H1 (cell line): ENCODE results near the gene POLR3GL. TPM values are rescaled to one million over a fixed set of nuclear protein-coding genes. Genes with fewer than 3 reads are reported as not detected.

Experiments
- CTCF ChIA-PET: fragments of 300-600 bp; sonication (Branson Sonifier 250); formaldehyde crosslinking; loops from one replicate; lab custom pipeline; 2021; ENCODE audit not compliant: partially characterized antibody; lab: Charles Lee
- POLR2A ChIA-PET: fragments of 300-600 bp; sonication (Branson Sonifier 250); formaldehyde crosslinking; loops from one replicate; lab custom pipeline; 2021; ENCODE audit warnings: inconsistent platforms; ENCODE audit not compliant: partially characterized antibody; lab: Charles Lee
- DNase-seq, 2 experiments: peaks; one replicate each; pipeline versions ENCODE4 v3.0.0 to v3.0.0-alpha.2; 2010 to 2022; ENCODE audit warnings: low spot score in 2 of 2, low read depth in 1 of 2, mixed read lengths in 1 of 2
- FAIRE-seq: peaks from 2 replicates; lab custom pipeline; 2011; peaks lifted over from hg19 to GRCh38; lab: Jason Lieb, UNC
- H2AFZ ChIP-seq: 2 replicates; pipeline ENCODE4 v1.8.1; 2012; ENCODE audit warnings: low read length, inconsistent platforms
- H2AK5ac ChIP-seq: 2 replicates; pipeline ENCODE4 v1.6.1; 2013; ENCODE audit warnings: low read depth, low read length
- H2BK120ac ChIP-seq: replicated peaks from 2 replicates; pipeline ENCODE3; 2013; ENCODE audit warnings: low read depth, low read length, inconsistent platforms
- H2BK12ac ChIP-seq: 2 replicates; pipeline ENCODE4 v1.6.1; 2013; ENCODE audit warnings: low read depth, low read length
- H2BK15ac ChIP-seq: 2 replicates; pipeline ENCODE4 v1.6.1; 2013; ENCODE audit warnings: low read length
- H2BK20ac ChIP-seq: 2 replicates; pipeline ENCODE4 v1.6.1; 2013; ENCODE audit warnings: low read length
- H2BK5ac ChIP-seq: 2 replicates; pipeline ENCODE4 v1.6.1; 2013; ENCODE audit warnings: low read depth, low read length
- H3K14ac ChIP-seq: 2 replicates; pipeline ENCODE4 v1.6.1; 2013; ENCODE audit warnings: inconsistent platforms; ENCODE audit not compliant: insufficient read length
- H3K18ac ChIP-seq: 2 replicates; pipeline ENCODE4 v1.6.1; 2013; ENCODE audit warnings: low read length; ENCODE audit errors: extremely low read depth
- H3K23ac ChIP-seq: 2 replicates; pipeline ENCODE4 v1.6.1; 2013; ENCODE audit warnings: inconsistent platforms; ENCODE audit not compliant: insufficient read length
- H3K23me2 ChIP-seq: 2 replicates; pipeline ENCODE4 v1.6.1; 2013; ENCODE audit warnings: low read depth, low read length
- H3K27ac ChIP-seq: 2 replicates; pipeline ENCODE4 v1.6.1; 2011; ENCODE audit warnings: low read depth, low read length, inconsistent platforms
- H3K27me3 ChIP-seq, 4 experiments: replicated peaks in 1 of 4; 1 replicate in 1 of 4; 2 replicates in 3 of 4; pipeline versions ENCODE4 v1.6.1 to v1.8.1; 2011 to 2013; ENCODE audit warnings: low read length in 3 of 4, mild to moderate bottlenecking in 3 of 4, inconsistent platforms in 2 of 4, mixed read lengths in 2 of 4, moderate library complexity in 1 of 4; ENCODE audit not compliant: control insufficient read depth in 3 of 4, insufficient read depth in 3 of 4; ENCODE audit errors: extremely low read depth in 1 of 4
- H3K36me3 ChIP-seq, 4 experiments: 2 replicates each; pipeline versions ENCODE4 v1.6.1 to v1.8.1; 2011 to 2013; ENCODE audit warnings: mild to moderate bottlenecking in 4 of 4, low read length in 3 of 4, moderate library complexity in 2 of 4, control low read depth in 1 of 4, inconsistent platforms in 1 of 4; ENCODE audit not compliant: insufficient read depth in 4 of 4, control insufficient read depth in 2 of 4
- H3K4ac ChIP-seq: replicated peaks from 2 replicates; pipeline ENCODE3; 2013; ENCODE audit warnings: low read length, low read depth, mixed read lengths, inconsistent platforms; ENCODE audit not compliant: insufficient read length
- H3K4me1 ChIP-seq, 4 experiments: replicated peaks in 1 of 4; 1 replicate in 1 of 4; 2 replicates in 3 of 4; pipeline versions ENCODE4 v1.6.1 to v1.8.1; 2011 to 2013; ENCODE audit warnings: low read length in 3 of 4, inconsistent platforms in 2 of 4, mixed read lengths in 1 of 4; ENCODE audit not compliant: insufficient read depth in 4 of 4, control insufficient read depth in 3 of 4
- H3K4me2 ChIP-seq, 2 experiments: 2 replicates each; pipeline versions ENCODE4 v1.6.1 to v1.8.1; 2011 to 2013; ENCODE audit warnings: low read depth in 2 of 2, low read length in 2 of 2, control low read depth in 1 of 2, inconsistent platforms in 1 of 2, mild to moderate bottlenecking in 1 of 2; ENCODE audit not compliant: insufficient read depth in 1 of 2
- H3K4me3 ChIP-seq, 4 experiments: fragments of 200-600, 300-600 bp in 1 of 4; sonication (generic), shearing (Covaris generic), sonication (Bioruptor Twin) in 1 of 4; 2 replicates each; pipeline versions ENCODE4 v1.5.1 to v1.8.1; 2011 to 2016; ENCODE audit warnings: low read length in 4 of 4, low read depth in 3 of 4, control low read depth in 2 of 4, inconsistent platforms in 2 of 4, mild to moderate bottlenecking in 2 of 4, mixed read lengths in 1 of 4, moderate library complexity in 1 of 4; ENCODE audit not compliant: insufficient read depth in 2 of 4; ENCODE audit errors: extremely low read depth in 1 of 4
- H3K56ac ChIP-seq: replicated peaks from 2 replicates; pipeline ENCODE3; 2013; ENCODE audit warnings: low read depth, mild to moderate bottlenecking, mixed read lengths, low read length, inconsistent platforms; ENCODE audit not compliant: insufficient read length
- H3K79me1 ChIP-seq: 2 replicates; pipeline ENCODE4 v1.6.1; 2013; ENCODE audit warnings: low read depth, low read length, control low read depth
- H3K79me2 ChIP-seq, 2 experiments: 2 replicates each; pipeline versions ENCODE4 v1.6.1 to v1.8.1; 2012 to 2013; ENCODE audit warnings: low read length in 2 of 2, mild to moderate bottlenecking in 2 of 2, inconsistent platforms in 1 of 2; ENCODE audit not compliant: insufficient read depth in 2 of 2, control insufficient read depth in 1 of 2
- H3K9ac ChIP-seq, 4 experiments: replicated peaks in 1 of 4; 1 replicate in 1 of 4; 2 replicates in 3 of 4; pipeline versions ENCODE4 v1.6.1 to v1.8.1; 2011 to 2013; ENCODE audit warnings: low read depth in 3 of 4, low read length in 3 of 4, control low read depth in 2 of 4, mild to moderate bottlenecking in 2 of 4, moderate library complexity in 2 of 4, inconsistent platforms in 1 of 4; ENCODE audit errors: extremely low read depth in 1 of 4
- H3K9me3 ChIP-seq, 2 experiments: 2 replicates each; pipeline versions ENCODE4 v1.6.1 to v1.8.1; 2012 to 2013; ENCODE audit warnings: mild to moderate bottlenecking in 2 of 2, moderate library complexity in 2 of 2, control low read depth in 1 of 2, inconsistent platforms in 1 of 2, low read depth in 1 of 2, low read length in 1 of 2, mixed read lengths in 1 of 2; ENCODE audit not compliant: insufficient read depth in 2 of 2
- H4K20me1 ChIP-seq, 2 experiments: replicated peaks in 1 of 2; 2 replicates each; pipeline versions ENCODE3 to v1.8.1; 2011 to 2013; ENCODE audit warnings: inconsistent platforms in 2 of 2, low read length in 2 of 2, mild to moderate bottlenecking in 1 of 2; ENCODE audit not compliant: insufficient read depth in 2 of 2, control insufficient read depth in 1 of 2
- H4K5ac ChIP-seq: 2 replicates; pipeline ENCODE4 v1.6.1; 2013; ENCODE audit warnings: low read length, low read depth, mixed read lengths, inconsistent platforms; ENCODE audit not compliant: insufficient read length
- H4K8ac ChIP-seq: 2 replicates; pipeline ENCODE4 v1.8.0; 2013; ENCODE audit warnings: mild to moderate bottlenecking, moderate library complexity, low read length, inconsistent platforms; ENCODE audit not compliant: insufficient read depth; ENCODE audit errors: extremely low read depth
- H4K91ac ChIP-seq: replicated peaks from 2 replicates; pipeline ENCODE3; 2013; ENCODE audit warnings: low read length, mixed read lengths, inconsistent platforms; ENCODE audit not compliant: insufficient read length
- CHD1 ChIP-seq: IDR thresholded peaks from 2 replicates; pipeline ENCODE4 v1.6.1; 2012; ENCODE audit warnings: low read depth, low read length, improper control_type of control experiment
- CTCF ChIP-seq, 3 experiments: IDR thresholded peaks; 1 replicate in 2 of 3; 2 replicates in 1 of 3; pipeline versions ENCODE4 v1.5.1 to v1.6.1; 2011; ENCODE audit warnings: low read length in 3 of 3, mild to moderate bottlenecking in 3 of 3, inconsistent platforms in 2 of 3, low read depth in 1 of 3, moderate library complexity in 1 of 3; ENCODE audit not compliant: insufficient read depth in 1 of 3; ENCODE audit errors: control extremely low read depth in 1 of 3
- KDM5A ChIP-seq: fragments of 200-600 bp; IDR thresholded peaks from 2 replicates; pipeline ENCODE4 v1.7.1; 2012; ENCODE audit warnings: mild to moderate bottlenecking, low read length, inconsistent platforms, mixed read lengths
- MAX ChIP-seq: IDR thresholded peaks from 2 replicates; pipeline ENCODE4 v1.6.1; 2012; ENCODE audit warnings: inconsistent platforms
- RXRA ChIP-seq: IDR thresholded peaks from 2 replicates; pipeline ENCODE4 v1.6.1; 2011; ENCODE audit warnings: low read depth, mild to moderate bottlenecking, low read length, moderate library complexity; ENCODE audit not compliant: insufficient read depth
- WGBS, 2 experiments: shearing (Covaris generic) in 1 of 2; methylation state at CpG; one replicate each; pipeline versions ENCODE4 v1.1.6 to v1.1.7; 2013 to 2015; ENCODE audit warnings: low lambda C conversion rate in 2 of 2, mixed read lengths in 2 of 2, inconsistent platforms in 1 of 2, low coverage in 1 of 2, missing lambda C conversion rate in 1 of 2; ENCODE audit not compliant: insufficient replicate concordance in 2 of 2, insufficient coverage in 1 of 2, insufficient read length in 1 of 2; ENCODE audit errors: extremely low coverage in 1 of 2, missing lambda C conversion rate in 1 of 2; 5-methylcytosine and 5-hydroxymethylcytosine counted together
- polyA plus RNA-seq, 7 experiments: library from polyadenylated mRNA; depleted of rRNA in 3 of 7; stranded (reverse) in 5 of 7; unstranded in 2 of 7; fragments of >200 nt in 5 of 7; fragments of 200-250 nt in 2 of 7; gene quantifications; 1 replicate in 5 of 7; 2 replicates in 1 of 7; 4 replicates in 1 of 7; pipeline versions ENCODE4 v1.2.1 to v1.2.3, GENCODE V29; 2011 to 2013; ENCODE audit warnings: missing spikeins in 2 of 7, mixed read lengths in 2 of 7
- total RNA-seq: library from RNA; stranded (reverse); fragmentation: NEBNext Ultra II Directional; extraction: Animal tissue kit (Norgen Biotek cat#: 25700); gene quantifications from 2 replicates; pipeline ENCODE4 v1.2.1, GENCODE V29; 2021

Gene POLR3GL
- total and polyA plus RNA-seq, 2 of the 8 experiments (the other 6 are each of a cell fraction or from before 2014, with no cell fraction given) = 3.1 to 3.9 TPM

GRCh38 chr1:146010126-146010738 lies 45.7 kb downstream of the POLR3GL start:
- no peak overlapping the region for H2BK120ac ChIP-seq
- H3K4me2 ChIP-seq = no peak overlapping the region
- no peaks in the 10 kb centered on the region for H4K20me1 ChIP-seq
- H2BK20ac ChIP-seq = no peak overlapping the region
- H4K5ac ChIP-seq = no peak overlapping the region
- ChIA-PET POLR2A (interaction anchor here (0.6 to 4.5 kb wide), 4 partner anchors 18 to 41 kb away, joined by 3 to 30 read pairs (median 4); no protein-coding TSS in a partner anchor), CTCF (interaction anchor here (0.8 to 7.3 kb wide), 6 partner anchors 22 to 165 kb away, joined by 4 to 152 read pairs (median 10); partner anchors contain the start of genes LIX1L, NUDT17 and RBM8A)
- no peak overlapping the region for H3K4me3 ChIP-seq
- H3K23me2 ChIP-seq = no peaks in the 10 kb centered on the region
- H3K36me3 ChIP-seq = no peaks in the 10 kb centered on the region
- H3K14ac ChIP-seq = no peak overlapping the region
- H3K4me1 ChIP-seq = no peaks in the 10 kb centered on the region; a peak in 1 of 7 replicates
- H2BK15ac ChIP-seq = no peak overlapping the region
- no peak overlapping the region for H2AK5ac ChIP-seq
- no peaks in the 10 kb centered on the region for H3K79me1 ChIP-seq
- H2BK5ac ChIP-seq = no peak overlapping the region
- H3K79me2 ChIP-seq = no peaks in the 10 kb centered on the region
- DNase-seq (no peak), FAIRE-seq (no peak)
- H3K27ac ChIP-seq = no peak overlapping the region
- TF ChIP-seq MAX = no peak
- TF ChIP-seq RXRA = no peak
- no peak for TF ChIP-seq CHD1
- no peak for TF ChIP-seq KDM5A
- TF ChIP-seq CTCF (IDR thresholded peaks at IDR 0.05; ENCODE audit: control extremely low read depth in 1 of 3, insufficient read depth in 1 of 3, low read depth in 1 of 3, low read length in 3 of 3) = no peak
- H4K91ac ChIP-seq = no peak overlapping the region
- no peak overlapping the region for H3K4ac ChIP-seq
- H3K9me3 ChIP-seq = no peaks in the 10 kb centered on the region
- no peak overlapping the region for H3K56ac ChIP-seq
- H2AFZ ChIP-seq = no peak overlapping the region
- H3K23ac ChIP-seq = no peak overlapping the region
- no peaks in the 10 kb centered on the region for H3K27me3 ChIP-seq
- WGBS, 2 experiments = 95% methylated on average over 8 of the region's 8 CpGs; no CpG with 5 or more reads in 1 of the 2 experiments
- H4K8ac ChIP-seq = no peak overlapping the region
- no peak overlapping the region for H3K18ac ChIP-seq
- no peak overlapping the region for H3K9ac ChIP-seq
- H2BK12ac ChIP-seq = no peak overlapping the region
